ENCODE data around the gene NPAS3.

- TF ChIP-seq EP300 (IDR thresholded peaks at IDR 0.05) (no peak), CTCF (IDR thresholded peaks at IDR 0.05) (no peak), POLR2A (IDR thresholded peaks at IDR 0.05) (no peak)
Measured at GRCh38 chr14:33279865-33280264, 341.2 kb downstream of the NPAS3 start.

All from tibial nerve (tissue), 4 donors.